GM18909 (cell line): ENCODE measurements around the gene CDK11A.
"Not testable (repeated sequence)": the region's sequence is repeated elsewhere in the genome, so short reads cannot be mapped to it uniquely, and the experiment has no call there.

ENCODE experiments used
- ATAC-seq: cut with Tn5 transposase; IDR thresholded peaks from one replicate; pipeline ENCODE4 v1.9.1; 2021; ENCODE audit warnings: mild to moderate bottlenecking; ENCODE audit not compliant: unreplicated experiment, poor library complexity

CDK11A gene

DNA sequence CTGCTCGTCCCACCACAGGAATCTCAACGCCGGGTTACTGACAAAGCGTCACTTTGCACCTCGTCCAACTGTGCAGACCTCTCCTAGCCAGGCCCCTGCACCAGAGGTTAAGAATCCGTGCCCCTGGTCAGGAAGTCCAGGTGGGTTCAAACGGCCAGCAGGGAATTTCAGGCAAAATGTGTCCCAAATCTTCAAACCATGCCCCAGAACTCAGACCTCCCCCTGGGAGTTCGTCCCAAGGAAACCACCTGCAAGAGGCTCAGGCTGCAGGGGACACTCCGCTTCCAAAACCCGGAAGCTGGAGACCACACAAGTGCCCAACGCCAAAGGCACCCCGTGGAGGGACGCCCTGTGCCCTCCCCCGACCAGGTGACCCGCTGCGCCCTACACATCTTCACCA is 32.7 kb downstream of the CDK11A start:
- ATAC-seq: not testable (repeated sequence)

DNA sequence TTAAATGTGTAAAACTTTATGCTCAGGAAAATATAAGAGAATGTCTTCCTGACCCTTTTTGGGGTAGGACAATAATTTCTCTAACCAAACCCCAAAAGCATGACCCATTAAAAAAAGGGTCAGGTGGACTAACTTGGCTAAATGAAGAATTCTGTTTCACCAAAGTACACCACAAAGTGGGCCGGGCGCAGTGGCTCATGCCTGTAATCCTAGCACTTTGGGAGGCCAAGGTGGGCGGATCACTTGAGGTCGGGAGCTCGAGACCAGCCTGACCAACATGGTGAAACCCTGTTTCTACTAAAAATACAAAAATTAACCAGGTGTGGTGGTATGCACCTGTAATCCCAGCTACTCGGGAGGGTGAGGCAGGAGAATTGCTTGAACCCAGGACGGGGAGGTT is 34.6 kb downstream of the CDK11A start:
- not testable (repeated sequence) for ATAC-seq

DNA sequence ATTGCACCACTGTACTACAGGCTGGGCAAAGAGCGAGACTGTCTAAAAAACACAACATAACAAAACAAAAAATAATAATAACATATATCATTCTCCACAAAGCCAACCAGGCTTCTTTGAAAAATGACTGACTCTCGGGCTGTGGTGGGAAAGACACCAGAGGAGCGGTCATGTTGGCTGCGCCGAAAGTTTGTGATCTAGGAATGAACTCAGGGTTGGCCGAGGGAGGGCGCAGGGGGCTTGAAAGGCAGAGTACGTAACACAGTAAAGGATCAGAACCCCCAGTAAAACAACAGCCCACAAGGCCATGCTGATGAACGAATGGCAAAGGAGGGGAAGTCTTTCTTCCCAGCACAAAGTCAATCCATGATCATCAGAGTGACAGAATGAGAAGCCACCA is 36.3 kb downstream of the CDK11A start:
- no peak for ATAC-seq

DNA sequence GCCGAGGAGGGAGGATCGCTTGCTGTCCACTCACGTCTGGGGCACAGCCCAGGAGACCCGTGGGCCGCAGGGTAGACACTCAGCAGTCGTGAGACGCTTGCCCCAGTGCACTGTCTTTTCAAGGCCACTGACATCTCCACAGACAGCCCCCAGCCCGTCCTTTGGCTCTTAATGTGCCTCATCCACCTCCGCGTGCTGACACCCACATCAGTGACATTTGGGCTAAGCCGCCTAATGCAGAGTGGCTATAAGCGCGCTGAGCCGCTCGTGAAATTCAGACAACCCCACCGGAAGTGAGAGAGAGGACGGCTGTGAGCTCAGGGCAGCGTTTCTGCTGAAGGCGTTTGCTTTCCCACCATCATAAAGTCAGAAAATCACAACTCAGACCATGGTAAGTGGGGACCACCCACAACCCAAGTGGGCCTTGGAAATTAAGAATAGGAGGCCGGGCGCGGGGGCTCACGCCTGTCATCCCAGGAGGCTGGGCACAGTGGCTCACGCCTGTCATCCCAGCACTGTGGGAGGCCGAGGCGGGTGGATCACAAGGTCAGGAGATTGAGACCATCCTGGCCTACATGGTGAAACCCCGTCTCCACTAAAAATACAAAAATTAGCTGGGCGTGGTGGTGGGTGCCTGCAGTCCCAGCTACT is 40.0 kb downstream of the CDK11A start:
- ATAC-seq: no peak

- no peak for ATAC-seq
Measured at GRCh38 chr1:1683104-1683905, 40.9 kb downstream of the CDK11A start.

- ATAC-seq: no peak
Measured at GRCh38 chr1:1680912-1681273, 43.3 kb downstream of the CDK11A start.

- ATAC-seq: no peak
Measured at GRCh38 chr1:1680031-1680911, 43.9 kb downstream of the CDK11A start.

DNA sequence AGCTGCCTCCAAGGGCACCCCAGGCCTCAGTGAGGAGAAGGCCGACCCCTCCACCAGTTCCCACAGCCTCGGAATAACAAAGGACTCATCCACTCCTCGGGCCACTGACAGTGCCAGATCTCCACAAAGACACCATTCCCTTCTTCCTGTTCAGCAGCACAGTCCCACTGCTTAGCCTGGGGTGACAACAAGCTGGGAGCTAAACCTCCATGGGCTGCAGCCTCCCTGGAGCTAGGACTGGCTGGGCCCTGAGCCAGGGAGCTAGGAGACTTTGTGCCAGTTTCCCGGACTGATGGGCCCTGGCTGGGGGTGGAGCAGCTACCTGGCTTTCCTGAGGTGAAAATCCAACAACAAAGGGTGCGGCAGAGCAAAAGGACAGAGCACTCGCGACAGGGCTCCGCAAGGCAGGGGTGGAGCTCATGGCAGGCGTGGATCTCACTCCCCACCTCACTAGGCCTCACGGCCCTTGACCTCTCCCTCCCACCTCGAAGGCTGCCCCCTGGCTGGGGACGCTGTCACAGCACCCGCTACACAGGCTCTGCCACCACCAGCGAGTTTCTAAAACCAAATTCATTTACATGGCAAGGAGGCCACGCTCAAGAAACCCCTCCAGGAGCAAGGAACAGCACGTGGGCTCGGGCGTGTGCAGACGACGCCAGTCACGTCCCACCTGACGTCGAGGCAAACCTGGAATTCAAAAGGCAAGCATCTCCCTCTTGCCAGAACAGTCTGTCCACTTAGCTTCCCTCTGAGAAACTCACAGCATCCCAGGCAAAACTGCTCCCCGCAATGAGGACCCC is 45.4 kb downstream of the CDK11A start:
- ATAC-seq: no peak

GRCh38 chr1:1677718-1678580 is 46.2 kb downstream of the CDK11A start:
- peak; percentile 71 for ATAC-seq

DNA sequence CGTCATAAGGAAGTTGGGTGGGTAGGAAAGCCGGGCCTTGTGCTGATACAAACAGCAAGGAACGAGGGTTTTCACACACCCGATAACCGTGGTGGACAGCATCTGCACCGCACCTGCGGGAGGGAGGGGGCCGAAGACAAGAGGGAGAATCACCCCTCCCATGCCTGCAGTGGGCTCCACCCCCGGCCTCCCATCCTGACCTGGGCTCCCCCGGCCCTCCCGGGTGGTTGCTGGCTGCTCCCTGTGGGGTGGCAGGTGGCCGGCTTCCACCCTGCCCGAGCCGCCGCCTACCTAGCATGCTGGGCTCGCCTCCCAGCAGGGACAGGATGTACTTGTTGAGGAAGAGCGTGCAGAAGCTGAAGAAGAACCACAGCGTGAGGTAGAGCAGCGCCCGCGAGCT is 48.1 kb downstream of the CDK11A start:
- ATAC-seq: not testable (repeated sequence)

DNA sequence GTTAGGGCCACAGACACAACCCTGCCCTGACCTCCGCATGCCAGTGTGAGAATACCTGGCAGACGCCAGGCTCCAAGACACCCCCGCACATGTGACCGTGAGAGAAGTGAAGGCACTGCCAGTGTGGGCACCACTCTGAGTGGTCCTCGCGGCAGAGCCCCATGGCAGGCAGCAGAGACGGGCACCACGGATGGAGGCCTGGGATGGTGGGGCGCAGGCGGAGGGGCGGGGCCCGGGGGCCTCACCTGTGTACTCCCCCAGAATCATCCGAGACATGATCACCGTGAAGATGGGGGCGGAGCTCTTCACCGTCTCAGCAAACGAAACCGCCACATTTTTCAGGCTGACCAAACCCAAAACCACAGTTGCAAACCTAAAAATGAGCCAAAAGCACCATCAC is 48.9 kb downstream of the CDK11A start:
- ATAC-seq: not testable (repeated sequence)

DNA sequence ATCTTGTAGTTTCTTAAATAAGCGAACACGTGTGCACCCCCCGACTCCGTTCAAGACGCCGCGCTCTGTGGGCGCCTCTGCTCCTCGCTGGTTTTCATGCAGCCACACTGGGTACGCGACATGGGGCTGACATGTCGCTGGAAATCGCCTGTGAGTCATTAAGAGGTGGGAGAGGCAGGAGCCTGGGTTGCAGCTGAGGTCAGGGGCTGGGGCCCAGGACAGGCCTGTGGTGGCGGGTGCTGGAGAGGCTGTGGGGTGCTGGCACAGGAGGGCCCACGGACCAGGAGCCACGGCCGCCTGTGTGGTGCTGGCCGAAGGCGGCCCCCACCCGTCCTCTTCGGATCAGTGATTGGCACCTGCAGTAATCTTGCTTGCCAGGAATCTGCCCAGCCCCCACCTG is 49.4 kb downstream of the CDK11A start:
- not testable (repeated sequence) for ATAC-seq

DNA sequence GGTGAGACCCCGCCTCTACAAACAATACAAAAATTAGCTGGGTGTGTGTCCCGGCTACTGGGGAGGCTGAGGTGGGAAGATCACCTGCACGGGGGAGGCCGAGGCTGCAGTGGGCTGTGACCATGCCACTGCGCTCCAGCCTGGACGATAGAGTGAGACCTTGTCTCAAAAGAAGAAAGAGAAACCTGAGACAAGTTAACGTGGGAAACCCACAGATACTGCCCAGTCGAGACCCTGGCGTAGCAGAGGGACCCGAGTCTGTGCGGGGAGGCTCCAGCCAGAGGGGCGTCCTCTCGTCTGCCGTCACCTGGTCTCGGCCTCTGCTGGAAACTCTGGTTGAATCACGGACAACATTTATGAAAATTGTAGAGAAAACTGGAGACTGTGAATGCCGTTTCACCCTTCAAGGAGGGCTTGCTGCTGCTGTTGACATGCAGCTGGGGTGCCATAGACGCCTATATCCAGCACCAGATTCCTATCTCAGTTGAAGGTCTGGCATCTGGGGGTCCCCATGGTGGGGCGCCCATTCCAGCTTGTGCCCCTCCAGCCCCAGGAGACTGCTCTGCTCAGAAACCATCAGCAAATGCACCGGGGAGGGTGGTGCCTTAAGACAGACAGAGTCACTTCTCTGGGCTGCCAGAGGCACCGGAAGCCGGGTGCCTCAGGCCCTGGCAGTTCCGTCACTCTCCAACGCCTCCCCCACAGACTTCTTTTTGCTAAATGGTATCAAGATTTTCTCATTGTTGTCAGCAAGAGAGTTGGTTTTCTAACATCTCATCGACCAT is 51.8 kb downstream of the CDK11A start:
- ATAC-seq: no peak

GRCh38 chr1:1671365-1672119 is 52.6 kb downstream of the CDK11A start:
- ATAC-seq: no peak

DNA sequence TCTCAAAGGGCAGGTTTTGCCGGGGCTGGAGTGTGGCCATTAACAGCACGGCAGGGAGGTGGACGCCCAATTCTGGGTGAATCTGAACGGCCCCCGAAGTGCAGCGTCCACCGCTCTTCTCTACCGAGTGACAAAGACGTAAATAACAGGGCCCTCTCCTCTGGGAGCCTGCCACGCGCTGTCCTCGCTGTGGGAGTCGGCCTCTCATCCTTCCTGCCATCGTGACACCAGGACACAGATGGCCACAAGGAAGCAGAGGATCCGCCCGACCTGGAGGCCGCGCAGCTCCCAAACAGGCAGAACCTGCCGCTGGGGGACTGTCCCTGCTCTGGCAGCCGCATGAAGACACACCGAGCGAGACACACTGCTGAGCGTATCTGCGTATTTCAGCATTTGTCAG is 53.3 kb downstream of the CDK11A start:
- ATAC-seq: no peak

DNA sequence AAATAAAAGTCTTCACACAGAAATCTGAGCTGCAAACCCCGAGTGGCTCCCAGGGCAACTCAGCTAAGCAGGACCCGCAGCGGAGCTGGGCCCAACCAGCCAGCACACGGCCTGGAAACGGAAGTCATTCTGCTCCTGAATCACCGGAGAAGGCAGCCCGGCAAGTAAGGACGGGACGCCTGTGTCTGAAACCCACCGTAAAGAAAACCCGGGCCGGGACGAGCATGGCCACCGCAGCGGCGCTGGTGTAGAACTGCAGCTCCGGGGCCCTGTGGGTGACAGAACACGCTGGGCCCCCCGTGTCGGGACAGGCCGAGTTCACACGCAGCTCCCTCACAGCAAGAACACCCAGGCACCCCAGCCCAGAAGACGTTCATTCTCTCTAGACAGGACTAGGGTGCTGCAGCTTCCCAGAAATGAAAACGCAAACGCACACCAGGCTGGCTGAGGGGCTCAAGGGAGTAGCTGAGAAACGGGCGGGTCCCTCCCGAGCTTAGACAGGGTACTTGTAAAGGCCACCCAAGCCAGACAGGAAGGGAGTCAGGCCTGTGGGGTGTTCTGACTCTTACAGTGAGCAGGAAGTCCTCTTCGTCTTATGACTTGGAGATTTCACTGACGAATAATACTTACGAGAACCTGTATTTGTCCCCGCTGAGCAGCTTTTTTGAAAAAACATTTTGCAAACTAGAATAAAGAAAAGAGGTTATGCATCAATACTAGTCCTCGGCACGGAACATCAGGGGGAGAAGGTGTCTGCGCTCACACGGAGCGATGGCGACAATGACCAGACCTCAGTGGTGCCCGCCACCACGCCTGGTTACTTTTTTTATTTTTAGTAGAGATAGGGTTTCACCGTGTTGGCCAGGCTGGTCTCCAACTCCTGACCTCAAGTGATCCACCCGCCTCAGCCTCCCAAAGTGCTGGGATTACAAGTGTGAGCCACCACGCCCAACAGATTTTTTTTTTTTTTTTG is 54.4 kb downstream of the CDK11A start:
- ATAC-seq: no peak

DNA sequence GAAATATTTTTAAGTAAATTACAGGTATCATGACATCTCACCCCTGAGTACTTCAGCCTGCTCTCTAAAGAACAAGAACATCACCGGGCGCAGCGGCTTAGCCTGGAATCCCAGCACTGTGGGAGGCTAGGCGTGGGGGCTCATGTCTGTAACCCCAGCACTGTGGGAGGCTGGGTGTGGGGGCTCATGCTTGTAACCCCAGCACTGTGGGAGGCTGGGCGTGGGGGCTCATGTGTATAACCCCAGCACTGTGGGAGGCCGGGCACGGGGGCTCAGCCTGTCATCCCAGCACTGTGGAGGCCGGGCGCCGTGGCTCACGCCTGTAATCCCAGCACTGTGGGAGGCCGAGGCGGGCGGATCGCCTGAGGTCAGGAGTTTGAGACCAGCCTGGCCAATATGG is 57.6 kb downstream of the CDK11A start:
- no peak for ATAC-seq
